ENCODE data around the gene FAM135A.

The FAM135A gene

GRCh38 chr6:70413114-70413991, at the start of gene FAM135A:
FAM135A (plus strand) TSS chr6:70413508; CDS start chr6:70428343, 14,835 bp downstream.
- FAIRE-seq = peak; percentile 81

- FAIRE-seq = no peak
These were observed 49.4 kb upstream of the FAM135A start for GRCh38 chr6:70363741-70364493.

- peak; percentile 26 for FAIRE-seq
These were observed 43.9 kb upstream of the FAM135A start for GRCh38 chr6:70369332-70369950.

GRCh38 chr6:70370496-70370895, 42.8 kb upstream of the FAM135A start:
- FAIRE-seq = no peak

GRCh38 chr6:70371454-70372105, 41.7 kb upstream of the FAM135A start:
- peak; percentile 99 for FAIRE-seq

GRCh38 chr6:70375166-70375565, 38.1 kb upstream of the FAM135A start:
- FAIRE-seq = no peak

- no peak for FAIRE-seq
These were observed 37.4 kb upstream of the FAM135A start for GRCh38 chr6:70375882-70376281.

- no peak for FAIRE-seq
These were observed 36.7 kb upstream of the FAM135A start for GRCh38 chr6:70376628-70377027.

GRCh38 chr6:70377372-70377771, 35.9 kb upstream of the FAM135A start:
- FAIRE-seq = no peak

GRCh38 chr6:70379473-70380013, 33.8 kb upstream of the FAM135A start:
- no peak for FAIRE-seq

GRCh38 chr6:70380252-70380651, 33.1 kb upstream of the FAM135A start:
- FAIRE-seq = no peak

- no peak for FAIRE-seq
These were observed 32.4 kb upstream of the FAM135A start for GRCh38 chr6:70380771-70381416.

- FAIRE-seq = no peak
These were observed 31.9 kb upstream of the FAM135A start for GRCh38 chr6:70381417-70381782.

- FAIRE-seq = no peak
These were observed 27.4 kb upstream of the FAM135A start for GRCh38 chr6:70385901-70386300.

GRCh38 chr6:70388814-70389213, 24.5 kb upstream of the FAM135A start:
- no peak for FAIRE-seq

GRCh38 chr6:70389261-70389660, 24.0 kb upstream of the FAM135A start:
- no peak for FAIRE-seq

GRCh38 chr6:70390067-70390466, 23.2 kb upstream of the FAM135A start:
- FAIRE-seq = no peak

- no peak for FAIRE-seq
These were observed 21.8 kb upstream of the FAM135A start for GRCh38 chr6:70391492-70391891.

- no peak for FAIRE-seq
These were observed 18.6 kb upstream of the FAM135A start for GRCh38 chr6:70394518-70395300.

GRCh38 chr6:70395301-70395672, 18.0 kb upstream of the FAM135A start:
- no peak for FAIRE-seq

GRCh38 chr6:70396163-70396562, 17.1 kb upstream of the FAM135A start:
- FAIRE-seq = no peak

All from endometrium (tissue), 2 donors.